AG09319 (cell line): ENCODE results near the gene CUL1.

Experiments used
- DNase-seq: peaks from one replicate; pipeline ENCODE4 v3.0.0-alpha.2; 2010; ENCODE audit warnings: low read depth; ENCODE audit errors: extremely low read depth
- TF ChIP-seq, protein P1 (sequence below): IDR thresholded peaks from 2 replicates; pipeline ENCODE4 v1.5.1; 2011; ENCODE audit warnings: low read depth, mild to moderate bottlenecking, inconsistent platforms, low read length, moderate library complexity

The CUL1 gene

DNA sequence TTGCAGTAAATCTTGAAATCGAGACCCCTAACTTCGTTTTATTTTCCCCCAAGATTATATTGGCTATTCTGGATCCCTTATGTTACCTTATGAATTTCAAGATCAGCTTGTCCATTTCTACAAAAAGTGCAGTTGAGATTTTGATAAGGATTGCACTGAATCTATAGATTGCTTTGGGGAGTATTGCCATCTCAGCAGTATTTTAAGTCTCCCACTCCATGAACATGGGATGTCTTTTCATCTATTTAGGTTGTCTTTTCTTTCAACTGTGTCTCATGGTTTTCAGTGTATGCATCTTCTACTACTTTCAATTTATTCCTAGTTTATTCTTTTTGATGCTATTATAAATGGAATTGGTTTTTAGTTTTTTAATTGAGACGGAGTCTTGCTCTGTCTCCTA is 95.8 kb downstream of the CUL1 start:
- TF ChIP-seq, protein P1, sequence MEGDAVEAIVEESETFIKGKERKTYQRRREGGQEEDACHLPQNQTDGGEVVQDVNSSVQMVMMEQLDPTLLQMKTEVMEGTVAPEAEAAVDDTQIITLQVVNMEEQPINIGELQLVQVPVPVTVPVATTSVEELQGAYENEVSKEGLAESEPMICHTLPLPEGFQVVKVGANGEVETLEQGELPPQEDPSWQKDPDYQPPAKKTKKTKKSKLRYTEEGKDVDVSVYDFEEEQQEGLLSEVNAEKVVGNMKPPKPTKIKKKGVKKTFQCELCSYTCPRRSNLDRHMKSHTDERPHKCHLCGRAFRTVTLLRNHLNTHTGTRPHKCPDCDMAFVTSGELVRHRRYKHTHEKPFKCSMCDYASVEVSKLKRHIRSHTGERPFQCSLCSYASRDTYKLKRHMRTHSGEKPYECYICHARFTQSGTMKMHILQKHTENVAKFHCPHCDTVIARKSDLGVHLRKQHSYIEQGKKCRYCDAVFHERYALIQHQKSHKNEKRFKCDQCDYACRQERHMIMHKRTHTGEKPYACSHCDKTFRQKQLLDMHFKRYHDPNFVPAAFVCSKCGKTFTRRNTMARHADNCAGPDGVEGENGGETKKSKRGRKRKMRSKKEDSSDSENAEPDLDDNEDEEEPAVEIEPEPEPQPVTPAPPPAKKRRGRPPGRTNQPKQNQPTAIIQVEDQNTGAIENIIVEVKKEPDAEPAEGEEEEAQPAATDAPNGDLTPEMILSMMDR = no peak
- no peak for DNase-seq

DNA sequence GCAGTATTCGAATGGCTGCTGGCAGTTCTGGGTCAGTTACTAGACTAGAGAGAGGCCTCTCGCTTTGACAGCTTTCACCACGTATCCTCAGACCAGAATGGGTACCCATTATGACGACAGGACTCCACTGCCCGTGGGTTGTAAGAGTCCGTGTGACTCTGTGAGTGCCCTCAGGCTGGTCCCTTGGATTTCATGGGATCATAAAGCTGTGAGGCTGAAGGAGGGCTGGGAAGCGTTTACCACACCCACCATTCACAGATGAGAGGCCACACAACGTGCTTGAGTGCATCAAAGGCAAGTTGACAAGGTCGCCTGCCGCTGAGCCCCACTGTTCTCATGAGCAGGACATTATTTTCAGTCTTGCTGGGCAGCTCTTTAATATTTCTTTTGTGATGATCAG is 98.1 kb downstream of the CUL1 start:
- TF ChIP-seq, protein P1 = no peak
- DNase-seq = no peak

GRCh38 chr7:148799893-148800555 is 101.3 kb downstream of the CUL1 start:
- DNase-seq = no peak

GRCh38 chr7:148800677-148801076 is 102.0 kb downstream of the CUL1 start:
- DNase-seq = no peak
- TF ChIP-seq, protein P1 = no peak

More at GRCh38 chr7:148799893-148800555, 101.3 kb downstream of the CUL1 start:
- TF ChIP-seq, protein P1 = no peak

DNA sequence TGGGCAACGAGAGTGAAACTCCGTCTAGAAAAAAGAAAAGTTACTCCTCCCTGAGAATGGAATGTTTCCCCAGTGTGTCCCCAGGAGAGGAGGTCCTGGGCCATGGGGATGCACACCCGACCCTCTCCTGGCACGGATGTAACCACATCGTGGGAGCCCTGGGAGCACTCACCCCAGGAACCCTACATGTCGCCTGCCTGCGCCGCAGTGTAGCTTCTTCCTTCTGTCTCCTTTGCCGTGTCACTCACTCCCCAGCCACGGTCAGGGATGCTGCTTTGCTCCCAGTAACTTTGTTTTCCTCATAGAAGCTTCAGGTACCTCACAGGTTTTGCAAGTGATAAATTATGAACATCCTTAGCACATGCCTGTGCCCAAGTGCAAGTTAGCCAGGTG is 103.4 kb downstream of the CUL1 start:
- no peak for DNase-seq
- TF ChIP-seq, protein P1 = no peak

DNA sequence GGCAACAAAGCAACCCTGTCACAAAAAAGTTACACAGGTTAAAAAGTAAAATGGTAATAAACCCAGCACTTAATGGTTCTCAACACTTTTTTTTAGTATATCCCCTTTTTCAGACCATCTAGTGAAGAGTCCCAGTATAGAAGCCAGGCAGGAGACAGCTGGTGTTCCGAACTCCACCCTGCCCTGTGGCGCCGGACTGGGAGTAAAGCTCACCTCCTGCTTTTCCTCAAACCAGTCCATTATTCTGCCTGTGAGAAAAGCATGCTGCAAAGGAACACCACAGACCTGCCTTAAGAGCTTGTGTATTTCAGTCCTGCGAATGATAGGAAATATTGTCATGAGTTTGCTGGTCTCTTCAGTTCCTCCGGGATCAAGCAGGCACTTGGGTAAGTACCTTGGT is 104.4 kb downstream of the CUL1 start:
- TF ChIP-seq, protein P1 = no peak
- no peak for DNase-seq

GRCh38 chr7:148804343-148805235 is 105.9 kb downstream of the CUL1 start:
- TF ChIP-seq, protein P1 = no peak
- DNase-seq = no peak
